GM19193 (cell line): Measurements from ENCODE around the gene RALGPS1.

Experiments used
- POLR2A ChIP-seq: IDR thresholded peaks from 4 replicates; pipeline ENCODE4 v1.6.1; 2011; ENCODE audit not compliant: insufficient read depth, insufficient read length; ENCODE audit errors: extremely low read depth

The RALGPS1 gene, protein sequence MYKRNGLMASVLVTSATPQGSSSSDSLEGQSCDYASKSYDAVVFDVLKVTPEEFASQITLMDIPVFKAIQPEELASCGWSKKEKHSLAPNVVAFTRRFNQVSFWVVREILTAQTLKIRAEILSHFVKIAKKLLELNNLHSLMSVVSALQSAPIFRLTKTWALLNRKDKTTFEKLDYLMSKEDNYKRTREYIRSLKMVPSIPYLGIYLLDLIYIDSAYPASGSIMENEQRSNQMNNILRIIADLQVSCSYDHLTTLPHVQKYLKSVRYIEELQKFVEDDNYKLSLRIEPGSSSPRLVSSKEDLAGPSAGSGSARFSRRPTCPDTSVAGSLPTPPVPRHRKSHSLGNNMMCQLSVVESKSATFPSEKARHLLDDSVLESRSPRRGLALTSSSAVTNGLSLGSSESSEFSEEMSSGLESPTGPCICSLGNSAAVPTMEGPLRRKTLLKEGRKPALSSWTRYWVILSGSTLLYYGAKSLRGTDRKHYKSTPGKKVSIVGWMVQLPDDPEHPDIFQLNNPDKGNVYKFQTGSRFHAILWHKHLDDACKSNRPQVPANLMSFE

DNA sequence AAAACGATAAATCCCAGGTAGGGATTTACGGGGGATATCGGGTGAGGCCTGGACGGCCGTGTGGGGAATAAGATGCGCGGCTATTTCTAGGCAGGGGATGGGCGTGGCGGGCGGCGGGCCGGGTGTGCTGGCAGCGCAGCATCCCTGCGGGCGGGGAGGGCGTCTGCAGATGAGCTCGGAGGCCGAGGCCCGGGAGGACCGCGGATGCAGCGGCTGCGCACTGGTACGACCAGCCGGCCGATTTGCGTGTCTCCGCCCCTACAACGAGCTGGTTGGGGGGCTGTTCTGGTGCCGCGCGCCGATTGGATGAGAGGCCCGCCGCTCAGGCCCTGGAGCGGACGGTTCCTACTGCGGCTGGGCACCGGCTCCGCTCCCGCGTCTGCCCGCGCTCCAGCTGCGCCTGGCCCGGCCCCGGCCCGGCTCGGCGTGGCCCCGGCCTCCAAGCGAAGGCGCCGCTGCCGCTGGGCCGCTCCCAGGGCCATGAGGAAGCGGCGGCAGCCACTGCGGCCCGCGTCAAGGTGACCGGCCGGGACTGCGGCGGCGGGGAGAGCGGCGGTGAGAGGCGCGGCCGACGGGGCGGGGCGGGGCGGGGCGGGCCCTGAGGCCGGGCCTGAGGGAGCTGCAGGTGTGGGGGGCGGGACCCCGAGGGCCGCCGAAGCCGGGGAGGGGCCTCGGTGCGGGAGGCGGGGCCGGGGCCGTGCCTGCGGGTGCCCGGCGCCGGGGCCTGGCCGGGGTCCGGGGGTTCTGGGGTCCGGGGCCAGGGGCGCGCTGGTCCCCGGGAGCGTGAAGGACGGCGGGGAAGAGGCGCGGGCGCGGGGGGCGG, at the start of gene RALGPS1:
Gene RALGPS1 (plus strand): TSS at position 325 of the 823 bp plus-strand sequence. CDS start 47,508 bp downstream, outside the sequence.
- peak; percentile 50 for TF ChIP-seq POLR2A

DNA sequence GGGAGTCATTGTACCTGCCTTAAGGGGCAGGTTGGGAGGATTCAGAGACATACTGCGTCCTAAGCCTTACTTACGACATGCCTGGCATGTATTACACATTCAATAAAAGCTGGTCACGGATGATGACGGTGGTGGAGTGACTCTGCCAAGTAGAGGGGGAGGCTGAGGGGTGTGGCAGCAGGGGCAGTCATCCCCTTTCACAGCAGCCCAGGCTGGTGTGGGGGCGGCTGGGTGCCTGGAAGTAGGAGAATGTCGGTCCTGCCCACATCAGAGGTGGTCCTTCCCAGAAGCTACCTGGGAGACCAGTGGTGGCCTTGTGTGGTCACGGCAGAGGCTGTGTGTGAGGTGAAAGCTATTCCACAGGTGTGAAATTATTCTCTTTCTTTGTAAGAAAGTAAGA, 45.2 kb upstream of the RALGPS1 start:
- TF ChIP-seq POLR2A, result no peak

DNA sequence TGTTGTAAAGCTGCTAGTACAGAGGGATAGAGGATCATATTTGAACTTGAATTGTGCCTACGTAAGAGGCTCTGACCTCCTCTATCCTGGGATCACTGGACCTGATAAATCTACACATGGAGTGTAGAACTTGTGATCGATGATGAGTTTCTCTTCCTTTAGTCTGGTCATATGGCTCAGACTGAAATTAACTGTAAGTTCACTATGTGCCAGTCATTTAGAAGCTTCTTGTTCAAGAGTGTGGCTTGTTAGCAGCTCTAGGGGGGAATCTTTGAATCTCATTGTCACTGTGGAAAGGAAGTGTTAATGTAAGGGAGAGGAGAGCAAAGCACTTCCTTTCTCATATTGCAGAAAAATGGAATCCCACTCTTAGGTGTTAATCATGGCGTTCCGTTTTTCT, 42.1 kb upstream of the RALGPS1 start:
- TF ChIP-seq POLR2A, result no peak

DNA sequence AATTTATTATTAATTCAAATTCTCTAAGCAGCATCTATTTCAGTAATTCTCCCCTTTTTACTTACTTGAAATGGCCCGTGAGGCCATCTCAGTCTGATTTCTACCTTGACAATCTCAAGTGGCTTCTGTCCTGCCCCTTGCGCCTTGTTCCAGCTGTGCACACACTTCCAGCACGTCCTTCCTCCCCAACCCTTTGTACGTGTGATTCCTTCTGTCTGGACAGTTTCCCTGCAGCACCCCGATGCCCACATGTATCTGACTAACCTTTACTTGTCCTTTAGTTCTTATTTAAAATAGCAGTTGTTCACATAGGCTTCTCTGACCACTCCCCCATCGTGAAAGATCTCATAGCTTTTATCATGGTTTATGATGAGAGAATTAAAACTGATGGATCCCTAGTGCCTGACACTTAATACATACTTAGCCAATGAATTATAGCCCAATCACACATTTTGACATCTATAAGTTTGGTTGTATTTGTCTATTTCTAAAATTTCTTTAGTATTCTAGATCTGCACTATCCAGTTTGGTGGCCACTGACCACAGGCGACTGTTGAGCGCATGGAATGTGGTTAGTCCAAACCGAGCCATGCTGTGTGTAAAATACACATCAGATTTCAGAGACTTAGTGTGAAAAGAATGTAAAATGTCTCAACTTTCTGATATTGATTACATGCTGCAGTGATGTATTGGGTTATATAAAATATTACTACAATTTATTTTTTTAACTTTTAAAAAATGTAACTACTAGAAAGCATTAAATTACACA, 39.9 kb upstream of the RALGPS1 start:
- TF ChIP-seq POLR2A, result no peak

DNA sequence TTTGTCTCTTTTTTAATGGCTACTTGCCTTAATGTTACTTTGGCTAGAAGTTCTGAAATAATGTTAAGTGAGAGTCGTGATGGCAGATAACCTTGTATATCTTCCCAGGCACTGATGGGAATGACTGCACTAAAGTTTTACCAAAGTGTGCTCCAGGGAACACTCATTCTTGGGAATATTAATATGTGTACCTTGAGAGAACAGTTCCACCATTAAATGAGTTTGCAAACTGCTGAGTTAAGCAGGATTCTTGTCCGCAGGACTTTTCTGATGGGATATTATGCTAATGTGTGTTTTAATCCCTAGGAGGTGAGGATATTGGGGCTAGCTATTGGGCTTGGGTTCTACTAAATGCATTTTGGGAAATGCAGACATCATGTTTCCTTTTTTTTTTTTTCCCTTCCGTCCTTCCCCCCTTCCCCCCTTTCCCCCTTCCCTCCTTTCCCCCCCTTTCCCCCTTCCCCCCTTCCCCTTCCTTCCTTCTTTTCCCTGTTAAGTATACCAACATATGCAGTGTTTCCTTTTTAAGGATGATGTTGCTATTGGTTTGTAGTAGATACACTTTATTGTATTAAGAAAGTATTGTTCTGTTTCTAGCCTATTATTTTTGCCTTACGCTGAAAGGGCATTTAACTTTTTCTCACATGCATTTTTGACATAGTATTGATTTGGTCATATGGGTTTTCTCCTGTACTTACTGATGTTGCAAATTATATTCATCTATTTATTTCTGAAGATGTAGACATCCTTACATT, 38.6 kb upstream of the RALGPS1 start:
- no peak for TF ChIP-seq POLR2A

DNA sequence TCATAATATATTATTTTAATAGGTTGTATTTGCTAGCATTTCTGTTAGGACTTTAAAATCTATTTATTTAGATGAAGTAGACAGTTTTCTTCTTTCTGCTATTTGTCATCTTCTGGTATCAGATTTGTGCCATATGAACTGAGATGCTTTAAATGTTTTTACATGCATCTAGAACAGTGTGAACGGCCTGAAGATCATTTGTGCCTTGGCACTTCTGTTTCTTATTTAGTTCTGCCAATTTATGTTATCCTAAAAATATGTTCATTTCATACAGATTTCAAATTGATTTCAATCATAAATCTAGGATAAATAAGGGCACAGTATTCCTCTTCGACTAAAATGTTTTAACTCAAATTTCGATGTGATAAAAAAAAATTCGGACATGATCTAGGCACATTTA, 38.1 kb upstream of the RALGPS1 start:
- no peak for TF ChIP-seq POLR2A

DNA sequence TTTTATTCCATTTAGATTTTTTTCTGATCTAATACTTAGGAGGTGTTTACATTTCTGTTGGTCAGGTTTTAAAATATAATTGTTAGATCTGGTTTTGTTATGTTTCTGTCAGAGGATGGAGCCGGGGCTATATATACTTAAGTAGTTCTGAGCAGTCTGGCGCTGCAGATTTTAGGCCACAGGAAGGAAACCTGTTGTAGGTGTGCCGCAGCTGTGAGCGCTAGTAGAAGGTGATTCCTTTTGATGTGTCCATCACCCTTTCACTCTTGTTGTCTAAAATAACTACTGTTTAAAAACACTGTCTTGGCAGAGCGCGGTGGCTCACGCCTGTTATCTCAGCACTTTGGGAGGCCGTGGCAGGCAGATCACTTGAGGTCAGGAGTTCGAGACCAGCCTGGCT, 37.2 kb upstream of the RALGPS1 start:
- TF ChIP-seq POLR2A, result no peak

DNA sequence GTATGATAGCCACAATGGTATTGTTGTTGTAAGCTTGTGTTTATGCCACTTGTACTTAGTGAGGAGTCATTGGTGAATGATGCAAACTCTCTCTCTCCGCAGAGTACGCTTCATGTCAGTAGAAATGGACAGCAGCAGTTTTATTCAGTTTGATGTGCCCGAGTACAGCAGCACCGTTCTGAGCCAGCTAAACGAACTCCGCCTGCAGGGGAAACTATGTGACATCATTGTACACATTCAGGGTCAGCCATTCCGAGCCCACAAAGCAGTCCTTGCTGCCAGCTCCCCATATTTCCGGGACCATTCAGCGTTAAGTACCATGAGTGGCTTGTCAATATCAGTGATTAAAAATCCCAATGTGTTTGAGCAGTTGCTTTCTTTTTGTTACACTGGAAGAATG, 35.3 kb upstream of the RALGPS1 start:
- TF ChIP-seq POLR2A, result no peak

DNA sequence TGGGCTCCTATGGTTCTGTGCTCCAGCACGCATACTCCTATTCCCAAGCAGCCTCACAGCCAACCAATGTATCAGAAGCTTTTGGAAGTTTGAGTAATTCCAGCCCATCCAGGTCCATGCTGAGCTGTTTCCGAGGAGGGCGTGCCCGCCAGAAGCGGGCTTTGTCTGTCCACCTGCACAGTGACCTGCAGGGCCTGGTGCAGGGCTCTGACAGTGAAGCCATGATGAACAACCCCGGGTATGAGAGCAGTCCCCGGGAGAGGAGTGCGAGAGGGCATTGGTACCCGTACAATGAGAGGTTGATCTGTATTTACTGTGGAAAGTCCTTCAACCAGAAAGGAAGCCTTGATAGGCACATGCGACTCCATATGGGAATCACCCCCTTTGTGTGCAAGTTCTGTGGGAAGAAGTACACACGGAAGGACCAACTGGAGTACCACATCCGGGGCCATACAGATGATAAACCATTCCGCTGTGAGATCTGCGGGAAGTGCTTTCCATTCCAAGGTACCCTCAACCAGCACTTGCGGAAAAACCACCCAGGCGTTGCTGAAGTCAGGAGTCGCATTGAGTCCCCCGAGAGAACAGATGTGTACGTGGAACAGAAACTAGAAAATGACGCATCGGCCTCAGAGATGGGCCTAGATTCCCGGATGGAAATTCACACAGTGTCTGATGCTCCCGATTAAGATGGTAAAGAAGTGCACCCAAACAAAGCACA, 34.2 kb upstream of the RALGPS1 start:
- TF ChIP-seq POLR2A, result no peak

DNA sequence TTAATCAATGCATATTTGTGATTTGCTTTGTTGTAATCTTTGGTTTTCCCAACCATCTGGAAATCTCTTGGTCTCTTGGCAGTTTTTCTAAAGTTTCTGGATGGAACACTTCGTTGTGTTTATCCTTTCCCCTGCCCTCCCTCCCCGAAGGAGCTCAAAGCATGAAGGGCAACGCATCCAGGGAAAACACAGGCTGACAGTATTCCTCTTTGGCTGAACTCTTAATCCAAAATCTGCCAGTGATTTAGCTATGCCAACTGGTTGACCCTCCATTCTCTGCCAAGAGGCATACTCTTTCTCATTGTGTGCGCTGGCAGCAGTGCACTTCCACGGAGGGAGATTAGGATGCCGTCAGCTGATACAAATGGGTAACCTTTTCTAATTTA, 33.6 kb upstream of the RALGPS1 start:
- no peak for TF ChIP-seq POLR2A

DNA sequence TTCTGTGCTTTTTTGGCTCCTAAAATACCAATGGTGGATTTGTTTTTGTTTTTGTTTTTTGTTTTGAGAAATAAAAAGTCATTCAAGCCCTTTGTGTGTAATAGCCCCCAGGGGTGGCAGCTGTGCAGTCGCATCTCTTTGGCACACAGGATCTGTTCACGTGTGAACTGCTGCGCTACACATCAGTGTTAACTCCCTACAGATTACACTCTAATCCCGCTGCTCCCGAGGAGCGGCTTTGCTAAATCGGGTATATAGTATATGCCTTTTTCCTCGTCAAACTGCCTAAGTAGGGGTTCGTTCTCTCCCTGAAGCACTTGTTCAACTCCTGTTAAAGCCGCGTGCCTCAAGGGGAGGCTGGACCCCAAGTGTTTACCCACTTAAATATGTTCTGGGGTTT, 31.8 kb upstream of the RALGPS1 start:
- no peak for TF ChIP-seq POLR2A

DNA sequence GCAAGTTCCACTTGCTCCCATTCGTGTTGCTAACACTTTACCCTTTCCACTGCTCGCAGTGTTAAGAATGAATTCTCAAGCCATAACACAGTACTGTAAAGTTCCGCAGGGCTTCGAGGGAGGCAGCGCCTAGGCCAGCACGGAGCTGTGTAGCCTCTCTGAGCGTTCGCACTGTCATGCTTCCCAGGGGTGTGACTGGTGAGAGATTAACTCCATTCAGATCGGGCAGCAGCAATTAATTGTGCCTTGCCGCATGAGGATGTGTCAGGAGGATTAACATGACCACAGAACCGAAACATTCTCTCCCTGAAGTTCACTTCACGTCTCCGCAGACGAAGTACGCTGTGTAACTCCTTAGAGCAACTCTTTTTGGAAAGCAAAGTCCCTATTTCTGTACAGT, 30.9 kb upstream of the RALGPS1 start:
- TF ChIP-seq POLR2A, result no peak

DNA sequence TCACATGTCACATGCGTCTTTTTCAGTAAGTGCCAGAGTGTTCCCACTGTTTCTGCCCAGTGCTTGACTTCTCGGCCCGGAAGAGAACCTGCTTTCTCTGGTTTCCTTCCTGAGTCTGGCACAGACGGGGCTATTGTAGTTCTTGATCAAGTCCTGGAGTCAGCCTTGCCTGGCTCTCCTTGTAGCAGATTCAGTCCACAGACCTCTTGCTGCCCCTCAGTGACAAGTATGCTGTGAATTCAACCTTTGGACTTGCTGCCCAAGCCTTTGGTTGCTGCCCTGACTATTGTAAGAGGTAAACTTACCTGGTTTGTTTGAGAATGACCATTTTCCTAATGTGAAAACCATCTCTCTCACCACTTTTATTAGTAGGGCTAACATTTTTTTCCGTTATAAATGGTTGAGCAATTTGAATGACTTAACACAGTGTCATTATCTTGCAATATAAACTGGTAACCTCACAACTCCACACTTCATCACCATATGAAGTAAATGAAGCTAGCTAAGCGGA, 29.4 kb upstream of the RALGPS1 start:
- no peak for TF ChIP-seq POLR2A
